ENCODE results near the gene VIPAS39.

DNA sequence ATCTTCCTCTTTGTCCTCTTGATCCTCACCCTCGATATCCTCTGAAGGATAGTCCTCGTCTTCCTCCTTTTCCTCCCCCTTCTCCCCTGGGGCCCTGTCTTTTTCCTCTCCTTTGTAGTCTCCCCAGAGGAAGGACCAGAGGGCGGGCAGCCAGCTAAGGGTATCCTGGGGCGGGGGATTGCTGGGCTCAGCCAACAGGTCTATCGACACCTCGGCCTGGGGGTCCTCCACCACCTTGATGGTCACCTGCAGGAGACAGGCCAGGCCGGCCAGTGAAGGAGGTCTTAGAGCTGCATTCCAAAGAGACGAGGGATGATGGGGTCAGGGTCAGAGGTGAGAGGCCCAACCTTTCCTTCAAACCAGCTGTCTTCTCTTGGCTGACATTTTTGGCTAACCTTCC, 25.0 kb upstream of the VIPAS39 start:
- TF ChIP-seq ELF4 (IDR thresholded peaks at IDR 0.05) (no peak), SP1 (IDR thresholded peaks at IDR 0.05) (no peak), LEF1 (IDR thresholded peaks at IDR 0.05; ENCODE audit: borderline replicate concordance) (no peak), ZNF384 (IDR thresholded peaks at IDR 0.05) (no peak), ARNT (IDR thresholded peaks at IDR 0.05) (no peak), BHLHE40 (IDR thresholded peaks at IDR 0.05; ENCODE audit: borderline replicate concordance) (no peak)
